ENCODE results near the gene COL8A1. TPM values are rescaled to one million over a fixed set of nuclear protein-coding genes. Genes with fewer than 3 reads are reported as not detected.

COL8A1 gene
- total RNA-seq, 1 experiment from 2014 or later, result 0.87 TPM

- TF ChIP-seq, protein P1, sequence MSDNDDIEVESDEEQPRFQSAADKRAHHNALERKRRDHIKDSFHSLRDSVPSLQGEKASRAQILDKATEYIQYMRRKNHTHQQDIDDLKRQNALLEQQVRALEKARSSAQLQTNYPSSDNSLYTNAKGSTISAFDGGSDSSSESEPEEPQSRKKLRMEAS (CRISPR knock-in tag; IDR thresholded peaks at IDR 0.05), result no peak
- TF ChIP-seq CREB1 (CRISPR knock-in tag; IDR thresholded peaks at IDR 0.05) (no peak), CBFB (CRISPR knock-in tag; IDR thresholded peaks at IDR 0.05; ENCODE audit: low read depth) (no peak), ZNF317 (CRISPR knock-in tag; IDR thresholded peaks at IDR 0.05; ENCODE audit: borderline replicate concordance, low read depth) (no peak), TCF7 (CRISPR knock-in tag; IDR thresholded peaks at IDR 0.05; ENCODE audit: low read depth) (no peak), JAZF1 (CRISPR knock-in tag; IDR thresholded peaks at IDR 0.05) (no peak), ZNF232 (CRISPR knock-in tag; IDR thresholded peaks at IDR 0.05) (no peak), TEAD1 (CRISPR knock-in tag; IDR thresholded peaks at IDR 0.05) (no peak)
- H3K27ac Mint-ChIP-seq, result no peak overlapping the region
- H3K4me1 Mint-ChIP-seq, result peaks cover 16% of the 10 kb centered on the region
- no peaks in the 10 kb centered on the region for H3K36me3 Mint-ChIP-seq
- POLR2A ChIA-PET, result no interaction called here
- ATAC-seq (no peak), DNase-seq (ENCODE audit: low spot score) (no peak)
- no peaks in the 10 kb centered on the region for H3K9me3 Mint-ChIP-seq
- CTCF ChIA-PET, result no interaction called here
- H3K4me3 Mint-ChIP-seq, result no peak overlapping the region
- no peaks in the 10 kb centered on the region for H3K27me3 Mint-ChIP-seq (ENCODE audit: low read depth)
Observed at GRCh38 chr3:99768808-99769501, 130.6 kb downstream of the COL8A1 start.

DNA sequence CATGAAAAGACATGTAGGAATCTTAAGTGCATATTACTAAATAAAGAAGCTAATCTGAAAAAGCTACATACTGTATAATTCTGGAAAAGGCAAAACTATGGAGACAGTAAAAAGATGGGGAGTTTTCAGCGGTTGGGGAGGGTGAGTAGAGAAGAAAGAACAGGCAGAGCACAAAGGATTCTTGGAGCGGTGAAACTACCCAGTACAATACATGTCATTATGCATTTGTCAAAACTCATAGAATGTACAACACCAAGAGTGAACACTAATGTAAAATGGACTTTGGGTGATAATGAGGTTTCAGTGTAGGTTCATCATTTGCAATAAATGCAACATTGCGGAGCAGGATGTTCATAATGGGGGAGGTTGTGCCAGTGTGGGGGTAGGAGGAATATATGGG, 133.8 kb downstream of the COL8A1 start:
- no peak for ATAC-seq
- H3K36me3 Mint-ChIP-seq, result no peaks in the 10 kb centered on the region
- POLR2A ChIA-PET, result no interaction called here
- TF ChIP-seq EMX1 (CRISPR knock-in tag; IDR thresholded peaks at IDR 0.05), result no peak
- TF ChIP-seq, protein P2, sequence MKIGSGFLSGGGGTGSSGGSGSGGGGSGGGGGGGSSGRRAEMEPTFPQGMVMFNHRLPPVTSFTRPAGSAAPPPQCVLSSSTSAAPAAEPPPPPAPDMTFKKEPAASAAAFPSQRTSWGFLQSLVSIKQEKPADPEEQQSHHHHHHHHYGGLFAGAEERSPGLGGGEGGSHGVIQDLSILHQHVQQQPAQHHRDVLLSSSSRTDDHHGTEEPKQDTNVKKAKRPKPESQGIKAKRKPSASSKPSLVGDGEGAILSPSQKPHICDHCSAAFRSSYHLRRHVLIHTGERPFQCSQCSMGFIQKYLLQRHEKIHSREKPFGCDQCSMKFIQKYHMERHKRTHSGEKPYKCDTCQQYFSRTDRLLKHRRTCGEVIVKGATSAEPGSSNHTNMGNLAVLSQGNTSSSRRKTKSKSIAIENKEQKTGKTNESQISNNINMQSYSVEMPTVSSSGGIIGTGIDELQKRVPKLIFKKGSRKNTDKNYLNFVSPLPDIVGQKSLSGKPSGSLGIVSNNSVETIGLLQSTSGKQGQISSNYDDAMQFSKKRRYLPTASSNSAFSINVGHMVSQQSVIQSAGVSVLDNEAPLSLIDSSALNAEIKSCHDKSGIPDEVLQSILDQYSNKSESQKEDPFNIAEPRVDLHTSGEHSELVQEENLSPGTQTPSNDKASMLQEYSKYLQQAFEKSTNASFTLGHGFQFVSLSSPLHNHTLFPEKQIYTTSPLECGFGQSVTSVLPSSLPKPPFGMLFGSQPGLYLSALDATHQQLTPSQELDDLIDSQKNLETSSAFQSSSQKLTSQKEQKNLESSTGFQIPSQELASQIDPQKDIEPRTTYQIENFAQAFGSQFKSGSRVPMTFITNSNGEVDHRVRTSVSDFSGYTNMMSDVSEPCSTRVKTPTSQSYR (CRISPR knock-in tag; IDR thresholded peaks at IDR 0.05), result no peak
- TF ChIP-seq, protein P3, sequence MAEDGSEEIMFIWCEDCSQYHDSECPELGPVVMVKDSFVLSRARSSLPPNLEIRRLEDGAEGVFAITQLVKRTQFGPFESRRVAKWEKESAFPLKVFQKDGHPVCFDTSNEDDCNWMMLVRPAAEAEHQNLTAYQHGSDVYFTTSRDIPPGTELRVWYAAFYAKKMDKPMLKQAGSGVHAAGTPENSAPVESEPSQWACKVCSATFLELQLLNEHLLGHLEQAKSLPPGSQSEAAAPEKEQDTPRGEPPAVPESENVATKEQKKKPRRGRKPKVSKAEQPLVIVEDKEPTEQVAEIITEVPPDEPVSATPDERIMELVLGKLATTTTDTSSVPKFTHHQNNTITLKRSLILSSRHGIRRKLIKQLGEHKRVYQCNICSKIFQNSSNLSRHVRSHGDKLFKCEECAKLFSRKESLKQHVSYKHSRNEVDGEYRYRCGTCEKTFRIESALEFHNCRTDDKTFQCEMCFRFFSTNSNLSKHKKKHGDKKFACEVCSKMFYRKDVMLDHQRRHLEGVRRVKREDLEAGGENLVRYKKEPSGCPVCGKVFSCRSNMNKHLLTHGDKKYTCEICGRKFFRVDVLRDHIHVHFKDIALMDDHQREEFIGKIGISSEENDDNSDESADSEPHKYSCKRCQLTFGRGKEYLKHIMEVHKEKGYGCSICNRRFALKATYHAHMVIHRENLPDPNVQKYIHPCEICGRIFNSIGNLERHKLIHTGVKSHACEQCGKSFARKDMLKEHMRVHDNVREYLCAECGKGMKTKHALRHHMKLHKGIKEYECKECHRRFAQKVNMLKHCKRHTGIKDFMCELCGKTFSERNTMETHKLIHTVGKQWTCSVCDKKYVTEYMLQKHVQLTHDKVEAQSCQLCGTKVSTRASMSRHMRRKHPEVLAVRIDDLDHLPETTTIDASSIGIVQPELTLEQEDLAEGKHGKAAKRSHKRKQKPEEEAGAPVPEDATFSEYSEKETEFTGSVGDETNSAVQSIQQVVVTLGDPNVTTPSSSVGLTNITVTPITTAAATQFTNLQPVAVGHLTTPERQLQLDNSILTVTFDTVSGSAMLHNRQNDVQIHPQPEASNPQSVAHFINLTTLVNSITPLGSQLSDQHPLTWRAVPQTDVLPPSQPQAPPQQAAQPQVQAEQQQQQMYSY (CRISPR knock-in tag; IDR thresholded peaks at IDR 0.05), result no peak
- no peak for TF ChIP-seq ZNF396 (CRISPR knock-in tag; IDR thresholded peaks at IDR 0.05; ENCODE audit: borderline replicate concordance)
- no peak for TF ChIP-seq MXD4 (CRISPR knock-in tag; IDR thresholded peaks at IDR 0.05; ENCODE audit: borderline replicate concordance)
- TF ChIP-seq, protein P4, sequence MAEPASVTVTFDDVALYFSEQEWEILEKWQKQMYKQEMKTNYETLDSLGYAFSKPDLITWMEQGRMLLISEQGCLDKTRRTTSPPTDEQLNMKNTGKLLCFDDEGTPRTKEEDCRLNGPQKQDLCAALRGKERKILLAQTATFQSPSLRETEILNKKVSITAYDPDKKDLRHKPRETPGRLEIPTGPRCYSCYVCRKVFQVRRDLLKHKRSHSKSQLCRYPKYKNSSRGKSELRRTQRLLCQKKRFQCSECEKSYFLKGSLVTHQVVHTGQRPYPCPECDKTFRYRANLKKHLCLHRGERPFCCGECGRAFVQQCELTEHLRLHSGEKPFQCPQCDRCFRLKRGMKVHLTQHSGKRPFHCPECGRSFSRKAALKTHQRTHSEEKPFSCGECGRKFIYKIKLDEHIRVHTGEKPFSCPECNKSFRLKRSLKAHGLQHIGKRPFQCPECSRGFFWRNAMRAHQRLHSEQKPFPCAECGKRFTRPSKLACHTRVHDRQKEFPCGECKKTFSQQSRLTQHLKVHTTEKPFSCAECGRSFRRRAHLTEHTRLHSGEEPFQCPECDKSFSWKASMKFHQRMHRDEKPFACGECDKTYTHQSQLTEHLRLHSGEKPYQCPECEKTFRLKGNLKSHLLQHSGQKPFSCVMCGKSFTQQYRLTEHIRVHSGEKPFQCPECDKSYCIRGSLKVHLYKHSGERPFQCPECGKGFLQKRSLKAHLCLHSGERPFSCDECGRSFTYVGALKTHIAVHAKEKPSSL (CRISPR knock-in tag; conservative IDR thresholded peaks at IDR 0.05), result no peak
- TF ChIP-seq, protein P5, sequence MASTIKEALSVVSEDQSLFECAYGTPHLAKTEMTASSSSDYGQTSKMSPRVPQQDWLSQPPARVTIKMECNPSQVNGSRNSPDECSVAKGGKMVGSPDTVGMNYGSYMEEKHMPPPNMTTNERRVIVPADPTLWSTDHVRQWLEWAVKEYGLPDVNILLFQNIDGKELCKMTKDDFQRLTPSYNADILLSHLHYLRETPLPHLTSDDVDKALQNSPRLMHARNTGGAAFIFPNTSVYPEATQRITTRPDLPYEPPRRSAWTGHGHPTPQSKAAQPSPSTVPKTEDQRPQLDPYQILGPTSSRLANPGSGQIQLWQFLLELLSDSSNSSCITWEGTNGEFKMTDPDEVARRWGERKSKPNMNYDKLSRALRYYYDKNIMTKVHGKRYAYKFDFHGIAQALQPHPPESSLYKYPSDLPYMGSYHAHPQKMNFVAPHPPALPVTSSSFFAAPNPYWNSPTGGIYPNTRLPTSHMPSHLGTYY (CRISPR knock-in tag; IDR thresholded peaks at IDR 0.05), result no peak
- TF ChIP-seq SOX15 (CRISPR knock-in tag; IDR thresholded peaks at IDR 0.05), result no peak
- TF ChIP-seq, protein P6, sequence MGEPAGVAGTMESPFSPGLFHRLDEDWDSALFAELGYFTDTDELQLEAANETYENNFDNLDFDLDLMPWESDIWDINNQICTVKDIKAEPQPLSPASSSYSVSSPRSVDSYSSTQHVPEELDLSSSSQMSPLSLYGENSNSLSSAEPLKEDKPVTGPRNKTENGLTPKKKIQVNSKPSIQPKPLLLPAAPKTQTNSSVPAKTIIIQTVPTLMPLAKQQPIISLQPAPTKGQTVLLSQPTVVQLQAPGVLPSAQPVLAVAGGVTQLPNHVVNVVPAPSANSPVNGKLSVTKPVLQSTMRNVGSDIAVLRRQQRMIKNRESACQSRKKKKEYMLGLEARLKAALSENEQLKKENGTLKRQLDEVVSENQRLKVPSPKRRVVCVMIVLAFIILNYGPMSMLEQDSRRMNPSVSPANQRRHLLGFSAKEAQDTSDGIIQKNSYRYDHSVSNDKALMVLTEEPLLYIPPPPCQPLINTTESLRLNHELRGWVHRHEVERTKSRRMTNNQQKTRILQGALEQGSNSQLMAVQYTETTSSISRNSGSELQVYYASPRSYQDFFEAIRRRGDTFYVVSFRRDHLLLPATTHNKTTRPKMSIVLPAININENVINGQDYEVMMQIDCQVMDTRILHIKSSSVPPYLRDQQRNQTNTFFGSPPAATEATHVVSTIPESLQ (CRISPR knock-in tag; IDR thresholded peaks at IDR 0.05), result no peak
- no peak for TF ChIP-seq CREM (CRISPR knock-in tag; IDR thresholded peaks at IDR 0.05)
- TF ChIP-seq CBFB (CRISPR knock-in tag; IDR thresholded peaks at IDR 0.05; ENCODE audit: low read depth), result no peak
- no peak for TF ChIP-seq ATF1 (CRISPR knock-in tag; IDR thresholded peaks at IDR 0.05)
- no peak for TF ChIP-seq ZBTB21 (CRISPR knock-in tag; IDR thresholded peaks at IDR 0.05; ENCODE audit: borderline replicate concordance)
- no peak for TF ChIP-seq CTCF (IDR thresholded peaks at IDR 0.05)
- TF ChIP-seq HMGA2 (CRISPR knock-in tag; IDR thresholded peaks at IDR 0.05), result no peak

More for the DNA sequence above, 133.8 kb downstream of the COL8A1 start:
- Mint-ChIP-seq H3K27me3 (ENCODE audit: low read depth) (no peaks in the 10 kb centered on the region), H3K9me3 (0 out of 2 replicates have a peak, but pooled peaks cover 4% of the 10 kb centered on the region), H3K4me1 (peaks cover 21% of the 10 kb centered on the region), H3K27ac (no peak overlapping the region), H3K4me3 (no peak overlapping the region)
- no peak for DNase-seq (ENCODE audit: low spot score)
- CTCF ChIA-PET, result no interaction called here

Data from WTC11 (cell line).